HAP-1 (cell line): Measurements from ENCODE around the gene KCNC4.

Experiments
- DNase-seq, 2 experiments: peaks; one replicate each; pipeline ENCODE4 v3.0.0-alpha.2; 2016 to 2020; ENCODE audit warnings: low spot score in 2 of 2
- H3K27me3 ChIP-seq: fragments of 250-450 bp; sonication (Bioruptor Pico); 2 replicates; pipeline ENCODE4 v1.5.1; 2020; ENCODE audit warnings: low read depth, mild to moderate bottlenecking, moderate library complexity
- H3K36me3 ChIP-seq: fragments of 250-450 bp; sonication (Bioruptor Pico); replicated peaks from 2 replicates; pipeline ENCODE4 v1.5.1; 2020; ENCODE audit warnings: mild to moderate bottlenecking
- H3K4me1 ChIP-seq: fragments of 250-450 bp; sonication (Bioruptor Pico); 2 replicates; pipeline ENCODE4 v1.5.1; 2020; ENCODE audit warnings: mild to moderate bottlenecking
- H3K4me3 ChIP-seq: fragments of 250-450 bp; sonication (Bioruptor Pico); 2 replicates; pipeline ENCODE4 v1.5.1; 2020; ENCODE audit warnings: mild to moderate bottlenecking, moderate library complexity
- H3K9me3 ChIP-seq: fragments of 250-450 bp; sonication (Bioruptor Pico); 2 replicates; pipeline ENCODE4 v1.5.1; 2020; ENCODE audit warnings: mild to moderate bottlenecking, moderate library complexity
- in situ Hi-C: fragments of 300-500 bp; cut with MboI; formaldehyde crosslinking; loops from 3 replicates; pipeline ENCODE4 v1.14.3; 2020; ENCODE audit warnings: low sequenced_read_pairs, inconsistent platforms, mixed read lengths

KCNC4 gene

GRCh38 chr1:110224240-110224995, 14.3 kb downstream of the KCNC4 start:
- in situ Hi-C loops: no loop called here
- Histone ChIP-seq H3K36me3 (peaks cover 5% of the 10 kb centered on the region; the same call in 1 of the 2 replicates), H3K27me3 (no peaks in the 10 kb centered on the region), H3K9me3 (no peaks in the 10 kb centered on the region), H3K4me3 (no peak overlapping the region), H3K4me1 (no peaks in the 10 kb centered on the region)
- DNase-seq: no peak

GRCh38 chr1:110225212-110225611, 15.1 kb downstream of the KCNC4 start:
- H3K9me3 ChIP-seq: no peaks in the 10 kb centered on the region
- H3K27me3 ChIP-seq: no peaks in the 10 kb centered on the region
- H3K4me3 ChIP-seq: no peak overlapping the region
- DNase-seq: no peak
- peaks cover 5% of the 10 kb centered on the region; the same call in 1 of the 2 replicates for H3K36me3 ChIP-seq
- H3K4me1 ChIP-seq: no peaks in the 10 kb centered on the region
- in situ Hi-C loops: no loop called here

- no peak for DNase-seq
- H3K9me3 ChIP-seq: no peaks in the 10 kb centered on the region
- in situ Hi-C loops: no loop called here
- H3K4me1 ChIP-seq: no peaks in the 10 kb centered on the region
- peaks cover 5% of the 10 kb centered on the region; the same call in 1 of the 2 replicates for H3K36me3 ChIP-seq
- no peaks in the 10 kb centered on the region for H3K27me3 ChIP-seq
- H3K4me3 ChIP-seq: no peak overlapping the region
Measured at GRCh38 chr1:110225756-110226404, 15.8 kb downstream of the KCNC4 start.

- Histone ChIP-seq H3K9me3 (no peaks in the 10 kb centered on the region), H3K27me3 (no peaks in the 10 kb centered on the region), H3K4me3 (no peak overlapping the region), H3K4me1 (no peaks in the 10 kb centered on the region), H3K36me3 (peaks cover 5% of the 10 kb centered on the region; the same call in 1 of the 2 replicates)
- DNase-seq: no peak
- in situ Hi-C loops: no loop called here
Measured at GRCh38 chr1:110227774-110228173, 17.7 kb downstream of the KCNC4 start.

GRCh38 chr1:110228381-110228780, 18.3 kb downstream of the KCNC4 start:
- no peaks in the 10 kb centered on the region for H3K9me3 ChIP-seq
- DNase-seq: no peak
- no peak overlapping the region for H3K4me3 ChIP-seq
- H3K27me3 ChIP-seq: no peaks in the 10 kb centered on the region
- H3K36me3 ChIP-seq: peaks cover 5% of the 10 kb centered on the region; the same call in 1 of the 2 replicates
- H3K4me1 ChIP-seq: no peaks in the 10 kb centered on the region
- in situ Hi-C loops: no loop called here

GRCh38 chr1:110228869-110229268, 18.8 kb downstream of the KCNC4 start:
- no peaks in the 10 kb centered on the region for H3K9me3 ChIP-seq
- H3K4me3 ChIP-seq: no peak overlapping the region
- peaks cover 3% of the 10 kb centered on the region; the same call in 1 of the 2 replicates for H3K36me3 ChIP-seq
- no peaks in the 10 kb centered on the region for H3K4me1 ChIP-seq
- no peak for DNase-seq
- in situ Hi-C loops: no loop called here
- no peaks in the 10 kb centered on the region for H3K27me3 ChIP-seq

- H3K27me3 ChIP-seq: no peaks in the 10 kb centered on the region
- H3K4me3 ChIP-seq: no peak overlapping the region
- no peaks in the 10 kb centered on the region for H3K36me3 ChIP-seq
- no peak for DNase-seq
- H3K9me3 ChIP-seq: no peaks in the 10 kb centered on the region
- no peaks in the 10 kb centered on the region for H3K4me1 ChIP-seq
- in situ Hi-C loops: no loop called here
Measured at GRCh38 chr1:110229348-110230001, 19.4 kb downstream of the KCNC4 start.

GRCh38 chr1:110230381-110231199, 20.5 kb downstream of the KCNC4 start:
- no peak for DNase-seq
- Histone ChIP-seq H3K4me1 (no peaks in the 10 kb centered on the region), H3K4me3 (no peak overlapping the region), H3K36me3 (no peaks in the 10 kb centered on the region), H3K9me3 (no peaks in the 10 kb centered on the region), H3K27me3 (no peaks in the 10 kb centered on the region)
- in situ Hi-C loops: no loop called here

GRCh38 chr1:110233861-110234260, 23.7 kb downstream of the KCNC4 start:
- Histone ChIP-seq H3K36me3 (no peaks in the 10 kb centered on the region), H3K9me3 (no peaks in the 10 kb centered on the region), H3K27me3 (no peaks in the 10 kb centered on the region), H3K4me3 (no peak overlapping the region), H3K4me1 (no peaks in the 10 kb centered on the region)
- no peak for DNase-seq
- in situ Hi-C loops: no loop called here

- DNase-seq: no peak
Measured at GRCh38 chr1:110234691-110235090, 24.6 kb downstream of the KCNC4 start.

DNA sequence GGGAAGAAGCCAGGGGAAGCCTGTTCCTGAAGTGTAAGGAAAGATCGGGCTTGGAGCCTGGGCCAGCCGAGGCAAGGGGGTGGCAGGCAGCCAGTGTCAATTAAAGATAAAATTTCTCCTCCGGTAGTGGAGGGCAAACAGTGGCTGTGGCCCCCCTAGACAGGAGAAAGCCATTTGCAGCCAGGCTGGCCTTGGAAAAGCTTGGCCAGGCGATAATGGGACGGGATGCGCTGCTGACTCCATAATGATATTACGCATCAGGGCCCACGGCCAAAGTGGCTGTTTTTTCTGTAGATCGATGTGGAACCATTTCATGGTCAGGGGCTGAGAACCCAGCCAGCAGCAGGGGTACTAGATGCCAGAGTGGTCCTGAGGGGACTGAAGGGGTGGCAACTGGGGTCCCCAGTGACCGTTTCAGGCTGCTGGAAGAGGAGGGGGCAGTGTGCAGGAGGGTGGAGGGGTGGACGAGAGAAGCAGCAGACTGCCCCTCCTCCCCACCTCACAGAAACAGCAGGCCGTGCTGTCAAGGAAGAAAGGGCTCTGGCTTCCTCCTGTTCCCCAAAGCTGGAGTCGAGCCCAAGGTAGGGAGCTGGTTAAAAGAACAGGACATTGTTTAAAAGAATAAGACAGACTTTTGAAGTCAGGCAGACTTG, 25.2 kb downstream of the KCNC4 start:
- in situ Hi-C loops: no loop called here
- H3K36me3 ChIP-seq: no peaks in the 10 kb centered on the region
- H3K4me3 ChIP-seq: no peak overlapping the region
- no peaks in the 10 kb centered on the region for H3K27me3 ChIP-seq
- no peaks in the 10 kb centered on the region for H3K4me1 ChIP-seq
- no peak for DNase-seq
- no peaks in the 10 kb centered on the region for H3K9me3 ChIP-seq

More at GRCh38 chr1:110234691-110235090, 24.6 kb downstream of the KCNC4 start:
- no peaks in the 10 kb centered on the region for H3K4me1 ChIP-seq
- in situ Hi-C loops: no loop called here
- no peak overlapping the region for H3K4me3 ChIP-seq
- H3K27me3 ChIP-seq: no peaks in the 10 kb centered on the region
- no peaks in the 10 kb centered on the region for H3K36me3 ChIP-seq
- H3K9me3 ChIP-seq: no peaks in the 10 kb centered on the region

- in situ Hi-C loops: no loop called here
- no peak for DNase-seq
- no peaks in the 10 kb centered on the region for H3K4me1 ChIP-seq
- H3K36me3 ChIP-seq: no peaks in the 10 kb centered on the region
- no peaks in the 10 kb centered on the region for H3K27me3 ChIP-seq
- no peaks in the 10 kb centered on the region for H3K9me3 ChIP-seq
- H3K4me3 ChIP-seq: no peak overlapping the region
Measured at GRCh38 chr1:110235834-110236682, 25.9 kb downstream of the KCNC4 start.
